Tibial nerve (tissue), 4 donors: ENCODE results near the gene CEP112.

ENCODE experiments used
- CTCF ChIP-seq, 5 experiments: fragments of 200-600 bp in 3 of 5; fragments of 450-650 bp in 2 of 5; sonication (generic) in 3 of 5; IDR thresholded peaks; one replicate each; pipeline ENCODE4 v1.5.1; 2016 to 2019; ENCODE audit warnings: antibody characterized with exemption in 5 of 5, mild to moderate bottlenecking in 3 of 5, moderate library complexity in 2 of 5
- EP300 ChIP-seq, 2 donors: sonication (generic); formaldehyde crosslinking; IDR thresholded peaks; one replicate each; pipeline ENCODE4 v1.6.1; 2017; ENCODE audit warnings: antibody characterized with exemption in 2 of 2, mild to moderate bottlenecking in 1 of 2
- POLR2A ChIP-seq, 2 donors: fragments of 450-650 bp; IDR thresholded peaks; one replicate each; pipeline ENCODE4 v1.6.1; 2017; ENCODE audit warnings: antibody characterized with exemption in 2 of 2, mild to moderate bottlenecking in 2 of 2, moderate library complexity in 2 of 2

GRCh38 chr17:65994114-65994513 is 197.8 kb downstream of the CEP112 start:
- TF ChIP-seq CTCF (IDR thresholded peaks at IDR 0.05) (no peak), POLR2A (IDR thresholded peaks at IDR 0.05) (no peak), EP300 (IDR thresholded peaks at IDR 0.05) (no peak)
